NCI-H128 (cell line): ENCODE measurements around the gene TANGO6.

Experiments
- DNase-seq: peaks from one replicate; lab custom pipeline; 2025; ENCODE audit not compliant: unreplicated experiment; lab: John Stamatoyannopoulos, UW

TANGO6 gene

GRCh38 chr16:69133373-69133954 lies 290.1 kb downstream of the TANGO6 start:
- DNase-seq = no peak
